Adrenal gland (tissue), 5 donors: ENCODE results near the gene ATP5PB.

Experiments
- POLR2A ChIP-seq, 2 donors: fragments of 450-650 bp; IDR thresholded peaks; one replicate each; pipeline ENCODE4 v1.6.1; 2017; ENCODE audit warnings: antibody characterized with exemption in 2 of 2, mild to moderate bottlenecking in 2 of 2, moderate library complexity in 1 of 2
- TF ChIP-seq, protein P1 (sequence below), 6 experiments: fragments of 450-650 bp in 4 of 6; fragments of 200-600 bp in 2 of 6; sonication (generic) in 1 of 6; IDR thresholded peaks; 1 replicate in 5 of 6; 2 replicates in 1 of 6; pipeline versions ENCODE4 v1.5.1 to v1.8.0; 2016 to 2021; ENCODE audit warnings: antibody characterized with exemption in 6 of 6, mild to moderate bottlenecking in 2 of 6, moderate library complexity in 1 of 6
- donor health status: DM: no; HTN: no; CAD: no.

DNA sequence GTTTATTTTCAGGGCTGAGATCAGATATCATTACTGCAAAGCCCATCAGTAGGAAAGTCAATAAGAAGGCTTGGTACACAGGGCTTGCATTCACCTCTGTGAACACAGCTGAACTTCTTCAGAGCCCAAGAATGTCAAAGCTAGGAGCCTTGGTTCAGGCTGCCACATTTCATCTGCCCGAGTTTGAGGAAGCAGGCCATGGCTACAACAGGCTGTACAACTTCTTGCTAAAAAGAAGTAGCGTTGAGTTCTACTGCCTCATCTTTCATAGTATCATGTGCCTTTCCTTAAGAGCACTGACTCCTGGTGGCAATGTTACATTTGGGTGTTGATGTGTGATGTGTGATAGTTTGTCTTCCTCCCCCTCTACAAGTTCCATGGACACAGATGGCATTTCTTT lies 34.6 kb downstream of the ATP5PB start:
- TF ChIP-seq, protein P1, sequence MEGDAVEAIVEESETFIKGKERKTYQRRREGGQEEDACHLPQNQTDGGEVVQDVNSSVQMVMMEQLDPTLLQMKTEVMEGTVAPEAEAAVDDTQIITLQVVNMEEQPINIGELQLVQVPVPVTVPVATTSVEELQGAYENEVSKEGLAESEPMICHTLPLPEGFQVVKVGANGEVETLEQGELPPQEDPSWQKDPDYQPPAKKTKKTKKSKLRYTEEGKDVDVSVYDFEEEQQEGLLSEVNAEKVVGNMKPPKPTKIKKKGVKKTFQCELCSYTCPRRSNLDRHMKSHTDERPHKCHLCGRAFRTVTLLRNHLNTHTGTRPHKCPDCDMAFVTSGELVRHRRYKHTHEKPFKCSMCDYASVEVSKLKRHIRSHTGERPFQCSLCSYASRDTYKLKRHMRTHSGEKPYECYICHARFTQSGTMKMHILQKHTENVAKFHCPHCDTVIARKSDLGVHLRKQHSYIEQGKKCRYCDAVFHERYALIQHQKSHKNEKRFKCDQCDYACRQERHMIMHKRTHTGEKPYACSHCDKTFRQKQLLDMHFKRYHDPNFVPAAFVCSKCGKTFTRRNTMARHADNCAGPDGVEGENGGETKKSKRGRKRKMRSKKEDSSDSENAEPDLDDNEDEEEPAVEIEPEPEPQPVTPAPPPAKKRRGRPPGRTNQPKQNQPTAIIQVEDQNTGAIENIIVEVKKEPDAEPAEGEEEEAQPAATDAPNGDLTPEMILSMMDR (IDR thresholded peaks at IDR 0.05): no peak
- TF ChIP-seq POLR2A (IDR thresholded peaks at IDR 0.05): no peak
